HG02884 (cell line): ENCODE data around the gene TBC1D32.
"Not testable (repeated sequence)": the region's sequence is repeated elsewhere in the genome, so short reads cannot be mapped to it uniquely, and the experiment has no call there.

Source experiments
- ATAC-seq: cut with Tn5 transposase; IDR thresholded peaks from one replicate; pipeline ENCODE4 v1.9.1; 2021; ENCODE audit warnings: mild to moderate bottlenecking, moderate library complexity; ENCODE audit not compliant: unreplicated experiment

TBC1D32 gene

DNA sequence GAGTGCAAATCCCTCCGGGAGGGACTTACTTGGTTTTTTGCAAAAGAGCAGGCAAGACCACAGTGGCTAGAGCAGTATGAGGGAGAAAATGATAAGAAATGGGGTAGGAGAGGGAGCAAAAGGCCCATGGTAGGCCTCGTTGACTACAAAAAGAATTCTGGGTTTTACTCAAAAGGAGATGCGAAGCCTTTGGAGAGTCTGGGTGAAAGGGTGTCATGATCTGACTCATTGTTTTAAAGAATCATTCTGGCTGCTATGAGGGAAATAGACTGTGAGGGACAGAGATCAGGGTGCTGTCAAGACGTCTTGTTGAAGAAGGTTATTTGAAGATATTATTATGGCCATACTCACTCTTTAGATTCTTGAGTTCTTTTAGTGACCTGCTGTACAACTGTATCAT is 13.0 kb downstream of the TBC1D32 start:
- peak; percentile 41 for ATAC-seq

DNA sequence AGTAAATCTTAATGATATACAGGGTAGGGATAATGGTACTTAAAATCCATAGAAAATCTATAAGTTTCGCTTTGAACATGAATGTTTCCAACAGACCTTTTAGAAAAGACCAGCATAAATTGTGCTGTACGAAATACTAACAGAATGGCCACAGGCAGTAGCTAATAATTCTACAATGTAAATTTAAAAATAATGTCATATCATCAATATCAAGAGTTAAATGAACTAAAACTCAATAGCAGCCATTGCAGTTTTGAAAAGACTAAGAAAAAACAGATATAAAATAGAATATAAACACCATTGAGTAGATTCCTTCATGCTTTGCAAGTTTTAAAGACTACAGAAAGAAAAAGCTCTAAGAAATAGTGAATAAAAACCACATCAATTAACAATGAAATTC is 14.7 kb downstream of the TBC1D32 start:
- ATAC-seq, result no peak

DNA sequence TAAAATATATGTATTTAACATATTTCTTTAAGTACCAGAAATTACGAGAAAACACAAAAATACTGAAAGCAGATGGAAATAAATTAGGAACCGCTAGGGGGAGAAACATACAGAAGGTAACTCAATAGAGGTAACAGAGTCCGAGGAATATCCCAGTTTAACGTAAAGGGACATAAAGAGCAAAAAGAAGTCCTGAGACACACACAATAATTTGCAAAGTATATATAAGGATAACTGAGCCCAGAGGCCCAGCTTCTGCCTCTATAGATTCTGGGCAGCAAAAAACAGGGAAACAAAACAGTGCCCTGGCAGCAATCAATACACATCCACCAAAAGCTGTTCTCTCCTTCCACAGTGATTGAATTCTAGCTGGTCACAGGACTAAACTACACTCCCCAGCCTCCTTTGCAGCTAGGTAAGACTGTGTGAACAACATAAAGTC is 15.1 kb downstream of the TBC1D32 start:
- no peak for ATAC-seq

DNA sequence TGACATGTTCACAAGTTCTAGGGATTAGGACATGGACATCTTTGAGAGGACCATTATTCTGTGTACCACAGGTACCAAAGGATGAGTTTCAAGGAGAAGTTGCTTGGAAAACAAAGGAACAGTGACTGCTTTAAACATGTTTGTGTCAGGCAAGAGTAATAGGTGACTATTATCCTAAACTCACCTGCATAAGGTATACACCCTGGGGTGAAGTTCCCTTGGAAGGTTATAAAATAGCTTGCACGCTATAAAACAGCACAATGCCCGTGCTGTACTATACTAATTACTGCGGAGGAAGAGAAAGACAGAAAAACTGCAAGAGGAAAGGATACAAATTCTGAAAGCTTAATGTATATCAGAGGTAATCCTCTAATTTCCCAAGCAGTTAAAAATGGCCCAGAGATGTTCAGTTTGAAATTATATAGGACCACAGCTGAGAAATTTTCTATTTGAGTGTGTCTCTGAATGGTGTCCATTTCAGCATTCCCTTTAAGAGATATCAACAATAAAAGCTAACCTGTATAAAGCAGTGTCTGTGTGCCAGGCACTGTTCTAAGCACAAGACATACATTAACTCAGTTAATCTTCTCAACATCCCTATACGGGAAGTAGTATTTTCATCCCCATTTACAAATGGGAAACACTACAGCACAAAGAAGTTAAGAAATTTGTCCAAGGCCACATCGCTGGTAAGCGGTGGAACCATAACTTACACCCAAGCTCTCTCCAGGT is 19.7 kb downstream of the TBC1D32 start:
- ATAC-seq, result no peak

DNA sequence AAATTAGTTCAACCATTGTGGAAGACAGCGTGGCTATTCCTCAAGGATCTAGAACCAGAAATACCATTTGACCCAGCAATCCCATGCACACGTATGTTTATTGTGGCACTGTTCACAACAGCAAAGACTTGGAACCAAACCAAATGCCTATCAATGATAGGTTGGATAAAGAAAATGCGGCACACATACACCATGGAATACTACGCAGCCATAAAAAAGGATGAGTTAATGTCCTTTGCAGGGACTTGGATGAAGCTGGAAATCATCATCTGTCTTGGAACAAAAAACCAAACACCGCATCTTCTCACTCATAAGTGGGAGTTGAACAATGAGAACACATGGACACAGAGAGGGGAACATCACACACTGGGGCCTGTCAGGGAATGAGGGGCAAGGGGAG is 22.5 kb downstream of the TBC1D32 start:
- ATAC-seq, result not testable (repeated sequence)

DNA sequence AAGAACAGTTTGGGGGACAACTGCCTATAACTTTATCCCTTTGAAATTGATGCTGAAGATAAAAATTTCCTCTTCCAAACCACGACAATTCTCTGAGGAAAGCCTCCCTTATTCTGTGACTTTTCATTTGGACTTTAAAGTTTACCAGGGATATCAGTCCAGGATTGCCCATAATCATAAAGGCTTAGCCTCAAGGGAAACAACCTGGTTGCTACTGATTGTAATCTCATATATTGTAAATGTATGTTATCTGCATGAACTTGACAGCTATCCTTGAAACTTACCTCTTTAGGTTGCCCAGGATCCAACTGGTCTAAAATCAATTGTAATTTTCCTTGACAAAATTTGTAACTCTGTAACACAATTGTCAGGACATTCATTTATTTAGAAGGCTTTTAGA is 23.8 kb downstream of the TBC1D32 start:
- no peak for ATAC-seq

DNA sequence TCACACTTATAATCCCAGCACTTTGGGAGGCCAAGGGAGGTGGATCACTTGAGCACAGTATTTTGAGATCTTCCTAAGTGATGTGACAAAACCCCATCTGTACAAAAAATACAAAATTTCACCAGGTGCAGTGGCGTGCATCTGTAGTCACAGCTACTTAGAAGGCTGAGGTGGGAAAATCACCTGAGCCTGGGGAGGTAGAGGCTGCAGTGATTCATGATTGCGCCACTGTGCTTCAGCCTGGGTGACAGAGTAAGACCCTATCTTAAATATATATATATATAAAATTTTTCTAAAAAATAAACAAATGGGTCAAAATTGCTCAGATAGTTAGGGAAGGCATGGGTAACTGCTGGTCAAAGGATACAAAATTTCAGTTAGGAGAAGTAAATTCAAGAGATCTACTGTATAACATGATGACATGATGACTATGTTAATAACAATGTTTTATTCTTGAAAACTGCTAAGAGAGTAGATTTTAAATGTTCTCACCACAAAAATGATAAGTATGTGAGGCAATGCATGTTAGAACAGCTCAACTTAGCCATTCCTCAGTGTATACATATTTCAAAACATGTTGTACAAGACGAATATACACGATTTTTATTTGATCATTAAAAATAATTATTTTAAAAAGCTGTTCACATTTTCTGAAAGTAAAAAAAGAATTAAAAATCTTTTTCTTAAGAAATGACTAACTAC is 24.4 kb downstream of the TBC1D32 start:
- no peak for ATAC-seq

DNA sequence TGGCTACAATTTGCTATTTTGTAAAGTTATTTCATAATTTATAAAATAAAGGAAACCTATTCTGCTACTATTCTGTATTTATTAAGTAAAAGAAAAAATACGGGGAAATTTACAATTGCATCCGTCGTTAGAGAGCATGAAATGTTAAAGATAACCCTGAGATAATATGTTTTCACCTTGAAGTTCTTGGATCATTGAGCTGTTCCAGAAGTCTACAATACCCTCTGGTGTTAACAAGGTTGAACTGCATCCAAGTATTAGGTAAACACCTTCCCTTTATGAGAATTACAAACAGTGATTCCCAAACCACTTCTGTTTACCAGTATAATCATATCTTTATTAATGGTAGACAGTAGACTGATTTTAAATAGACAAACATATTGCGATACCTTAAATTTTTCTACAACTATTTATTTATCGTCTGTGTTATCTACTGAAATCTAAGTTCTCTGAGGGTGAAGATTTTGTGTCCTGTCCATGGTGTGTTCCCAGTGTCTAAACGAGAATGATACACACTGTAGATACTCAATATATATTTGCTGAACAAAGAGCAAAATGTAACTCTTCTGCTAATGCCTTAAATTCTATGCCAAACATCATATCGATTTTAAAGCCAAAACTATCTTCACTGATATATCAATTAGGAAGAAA is 28.2 kb downstream of the TBC1D32 start:
- peak; percentile 81 for ATAC-seq

DNA sequence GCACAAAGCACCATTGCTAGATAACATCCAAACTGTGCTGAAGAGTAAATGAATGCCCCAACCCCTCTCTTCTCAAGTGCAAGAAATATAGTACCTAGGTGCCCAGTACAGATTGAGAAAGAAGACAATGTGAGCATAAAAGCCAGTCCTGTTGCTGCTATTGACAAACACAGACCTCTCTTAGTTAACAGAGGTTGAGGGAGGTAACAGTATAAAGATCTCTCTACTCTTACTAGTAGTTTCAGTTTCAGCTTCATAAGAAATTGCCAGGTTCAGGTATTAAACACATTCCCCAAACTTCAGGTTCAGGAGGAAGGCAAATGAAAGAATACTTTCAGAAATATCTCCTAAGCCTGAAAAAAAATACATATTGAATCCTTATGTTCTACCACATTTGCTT is 31.4 kb downstream of the TBC1D32 start:
- ATAC-seq, result peak; percentile 60

DNA sequence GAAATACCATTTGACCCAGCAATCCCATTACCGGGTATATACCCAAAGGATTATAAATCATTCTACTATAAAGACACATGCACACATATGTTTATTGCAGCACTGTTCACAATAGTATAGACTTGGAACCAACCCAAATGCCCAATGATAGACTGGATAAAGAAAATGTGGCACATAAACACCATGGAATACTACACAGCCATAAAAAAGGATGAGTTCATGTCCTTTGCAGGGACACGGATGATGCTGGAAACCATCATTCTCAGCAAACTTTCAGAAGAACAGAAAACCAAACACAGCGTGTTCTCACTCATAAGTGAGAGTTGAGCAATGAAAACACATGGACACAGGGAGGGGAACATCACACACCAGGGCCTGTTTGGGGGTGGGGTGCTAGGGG is 33.1 kb downstream of the TBC1D32 start:
- ATAC-seq, result not testable (repeated sequence)

DNA sequence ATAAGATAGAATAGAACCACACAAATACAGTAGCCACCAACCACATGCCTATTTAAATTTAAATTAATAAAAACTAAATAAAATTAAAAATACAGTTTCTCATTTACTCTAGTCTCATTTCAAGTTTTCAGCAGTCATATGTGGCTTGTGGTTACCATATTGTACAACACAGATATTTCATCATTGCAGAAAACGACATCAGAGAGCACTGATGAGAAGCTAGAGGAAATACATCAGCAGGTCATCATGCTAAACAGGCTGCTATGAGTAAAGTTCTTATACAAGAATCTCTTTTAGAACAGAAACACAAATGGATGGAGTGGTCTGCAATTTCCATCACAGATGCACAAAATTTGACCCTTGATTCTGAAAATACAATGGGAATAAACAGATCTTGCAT is 36.6 kb downstream of the TBC1D32 start:
- no peak for ATAC-seq

DNA sequence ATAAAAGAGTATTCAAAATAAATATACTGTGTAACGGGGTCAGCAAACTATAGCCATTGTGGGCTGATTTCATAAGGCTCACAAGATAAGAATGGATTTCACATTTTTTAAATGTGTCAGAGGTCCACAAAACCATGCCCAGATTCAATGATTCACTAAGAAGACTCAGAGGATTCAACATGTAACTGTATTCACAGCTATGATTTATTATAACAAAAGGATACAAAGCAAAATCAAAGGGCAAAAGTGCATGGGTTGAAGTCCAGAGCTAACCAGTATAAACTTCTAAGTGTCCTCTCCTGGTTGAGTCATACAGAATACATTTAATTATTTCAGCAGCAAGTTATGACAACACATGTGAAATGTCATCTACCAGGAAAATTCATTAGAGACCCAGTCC is 49.2 kb downstream of the TBC1D32 start:
- no peak for ATAC-seq

DNA sequence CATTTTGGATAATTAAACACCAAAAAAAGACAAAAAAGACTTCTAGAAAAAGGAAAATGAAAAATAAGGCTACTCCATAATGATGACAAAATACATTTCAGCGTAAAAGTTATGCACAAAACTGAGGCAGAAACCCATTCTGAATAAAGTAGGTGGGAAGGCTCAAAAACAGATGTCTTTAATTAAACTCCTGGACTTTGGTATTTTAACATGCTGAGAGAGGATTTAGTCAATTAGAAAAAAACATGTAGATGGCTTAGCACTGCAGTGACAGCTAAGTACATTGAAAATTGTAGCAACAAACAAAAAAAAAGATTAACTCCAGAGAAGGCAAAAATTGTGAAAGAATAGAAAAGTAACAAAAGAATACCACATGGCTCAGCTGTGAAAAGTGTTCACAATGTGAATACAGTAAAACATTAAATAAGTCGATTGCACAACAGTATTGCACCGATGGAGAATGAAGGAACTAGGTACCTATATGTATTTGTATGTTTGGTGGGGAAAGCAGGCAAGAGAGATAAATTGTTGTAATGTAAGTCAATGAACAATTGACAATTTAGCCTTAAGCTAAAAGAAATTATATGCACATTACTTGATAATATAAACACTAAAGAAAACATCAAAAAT is 59.5 kb downstream of the TBC1D32 start:
- no peak for ATAC-seq

DNA sequence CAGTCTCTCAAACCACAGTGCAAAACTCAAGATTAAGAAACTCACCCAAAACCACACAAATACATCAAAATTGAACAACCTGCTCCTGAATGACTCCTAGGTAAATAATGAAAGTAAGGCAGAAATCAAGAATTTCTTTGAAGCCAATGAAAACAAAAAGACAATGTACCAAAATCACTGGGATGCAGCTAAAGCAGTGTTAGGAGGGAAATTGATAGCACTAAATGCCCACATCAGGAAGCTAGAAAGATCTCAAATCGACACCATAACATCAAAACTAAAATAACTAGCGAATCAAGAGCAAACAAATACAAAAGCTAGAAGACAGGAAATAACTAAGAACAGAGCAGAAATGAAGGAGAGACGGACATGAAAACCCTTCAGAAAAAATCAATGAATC is 70.5 kb downstream of the TBC1D32 start:
- no peak for ATAC-seq

DNA sequence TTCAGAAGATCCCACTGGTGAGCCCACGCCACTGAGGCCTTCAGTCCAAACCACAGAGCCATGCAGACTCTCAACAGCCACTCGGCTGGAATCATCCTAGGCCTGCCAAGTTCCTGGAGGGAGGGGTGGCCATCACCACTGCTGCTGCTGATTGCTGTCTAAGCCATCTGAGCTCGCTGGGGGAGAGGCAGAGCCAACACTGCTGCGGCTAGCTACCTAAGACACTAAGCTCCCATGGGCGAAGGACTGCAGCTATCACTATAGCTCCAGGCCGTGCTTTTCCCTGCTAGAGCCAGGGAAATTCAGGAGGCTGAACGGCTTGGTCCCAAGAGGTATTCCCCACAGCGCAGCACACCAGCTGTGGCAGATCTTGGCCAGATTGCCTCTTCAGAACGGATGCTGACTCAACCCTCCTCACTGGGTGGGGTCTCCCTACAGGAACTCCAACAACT is 73.6 kb downstream of the TBC1D32 start:
- ATAC-seq, result no peak

DNA sequence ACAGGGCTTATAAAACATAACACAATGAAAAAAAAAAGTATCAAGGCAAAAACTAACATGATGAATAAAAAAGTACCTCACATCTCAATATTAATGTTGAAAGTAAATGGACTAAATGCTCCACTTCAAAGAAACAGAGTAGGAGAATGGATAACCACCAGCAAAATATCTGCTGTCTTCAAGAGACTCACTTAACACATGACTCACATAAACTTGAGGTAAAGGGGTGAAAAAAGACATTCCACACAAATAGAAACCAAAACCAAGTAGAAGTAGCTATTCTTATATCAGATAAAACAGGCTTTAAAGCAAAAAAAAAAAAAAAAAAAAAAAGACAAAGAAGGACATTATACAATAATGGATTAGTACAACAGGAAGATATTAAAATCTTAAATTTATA is 86.9 kb downstream of the TBC1D32 start:
- no peak for ATAC-seq

DNA sequence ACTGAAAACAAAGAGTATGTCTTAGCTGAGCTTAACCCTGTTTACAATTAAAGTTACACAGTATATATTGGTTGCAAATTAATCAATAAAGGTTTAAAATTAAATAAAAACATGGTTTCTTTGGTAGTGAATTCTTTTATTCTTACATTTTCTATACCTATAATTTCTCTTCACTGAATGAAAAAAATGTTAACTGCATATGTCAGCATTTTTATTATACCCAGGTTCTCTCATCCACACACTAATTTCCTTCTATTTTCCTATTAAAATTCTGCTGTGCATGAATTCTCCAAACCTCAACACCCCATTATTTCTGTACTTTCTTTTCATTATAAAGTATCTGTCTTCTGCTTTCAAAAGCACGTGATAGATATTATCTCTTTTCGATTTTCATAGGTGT is 91.9 kb downstream of the TBC1D32 start:
- ATAC-seq, result no peak

DNA sequence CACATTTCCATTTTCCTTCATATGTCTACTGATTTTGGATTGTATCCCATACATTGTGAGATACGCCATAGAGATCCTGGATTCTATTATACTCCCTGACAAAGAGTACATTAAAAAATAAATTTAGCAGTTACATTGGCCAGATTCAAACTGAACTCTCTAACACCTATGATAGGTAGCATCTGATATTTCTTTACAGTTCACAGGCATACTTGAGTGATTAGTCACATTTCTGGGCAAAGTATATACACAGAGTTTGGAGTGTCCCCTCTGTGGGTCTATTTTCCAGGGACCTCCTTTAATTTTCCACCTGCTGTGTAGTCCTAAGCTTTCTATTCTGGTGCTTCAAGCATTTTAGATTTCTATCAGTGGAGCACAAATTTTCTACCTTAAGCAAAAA is 96.4 kb downstream of the TBC1D32 start:
- no peak for ATAC-seq

DNA sequence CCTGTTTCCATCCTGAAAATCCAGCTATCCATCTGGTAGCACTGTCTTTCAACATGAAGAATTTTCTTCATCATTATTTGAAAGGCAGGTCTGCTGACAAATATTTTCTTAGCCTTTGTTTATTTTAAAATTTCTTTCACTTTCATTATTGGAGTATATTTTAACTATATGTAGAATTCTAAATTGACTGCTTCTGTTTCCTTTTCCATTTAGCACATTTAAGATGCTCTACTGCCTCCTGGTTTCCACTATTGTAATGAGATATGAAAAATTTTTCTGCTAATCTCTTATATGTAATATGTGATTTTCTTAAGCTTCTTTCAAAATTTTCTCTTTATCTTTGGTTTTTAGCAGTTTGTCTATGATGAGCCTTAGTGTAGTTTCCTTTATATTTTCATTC is 97.3 kb downstream of the TBC1D32 start:
- ATAC-seq, result no peak

DNA sequence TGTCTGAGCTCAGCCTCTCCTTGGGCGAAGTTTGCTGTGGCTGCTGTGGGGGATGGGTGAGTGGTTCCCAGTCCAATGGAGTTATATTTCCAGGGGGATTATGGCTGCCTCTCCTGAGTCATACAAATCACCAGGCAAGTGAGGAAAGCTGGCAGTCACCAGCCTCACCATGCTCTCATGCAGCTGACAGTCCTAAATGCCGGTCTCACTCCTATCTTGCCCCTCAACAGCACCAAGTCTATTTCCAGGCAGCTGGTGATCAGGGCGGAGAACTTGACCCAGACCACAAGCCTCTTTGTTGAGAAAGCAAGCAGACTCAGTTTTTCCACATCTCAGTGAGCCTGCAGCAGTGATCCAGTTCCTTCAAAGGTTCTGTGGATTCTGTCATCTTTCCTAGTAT is 98.9 kb downstream of the TBC1D32 start:
- no peak for ATAC-seq

DNA sequence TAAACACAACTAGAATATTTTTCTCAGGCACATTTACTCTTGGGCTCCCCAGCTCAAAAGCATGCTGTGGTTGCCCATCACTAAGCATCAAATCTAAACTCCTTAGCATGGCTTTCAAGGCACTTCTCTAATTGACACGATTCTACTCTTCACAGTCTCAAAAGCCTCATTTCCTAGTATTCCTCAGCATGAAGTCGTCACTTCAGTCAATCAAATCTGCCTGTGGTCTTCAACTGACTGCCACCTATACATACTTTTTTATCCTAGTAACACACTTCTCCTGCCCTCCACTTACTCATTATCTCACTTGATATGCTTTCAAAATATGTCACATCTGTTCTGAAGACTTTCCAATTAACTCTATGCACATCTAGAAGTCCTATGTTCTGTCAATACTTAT is 110.3 kb downstream of the TBC1D32 start:
- no peak for ATAC-seq

DNA sequence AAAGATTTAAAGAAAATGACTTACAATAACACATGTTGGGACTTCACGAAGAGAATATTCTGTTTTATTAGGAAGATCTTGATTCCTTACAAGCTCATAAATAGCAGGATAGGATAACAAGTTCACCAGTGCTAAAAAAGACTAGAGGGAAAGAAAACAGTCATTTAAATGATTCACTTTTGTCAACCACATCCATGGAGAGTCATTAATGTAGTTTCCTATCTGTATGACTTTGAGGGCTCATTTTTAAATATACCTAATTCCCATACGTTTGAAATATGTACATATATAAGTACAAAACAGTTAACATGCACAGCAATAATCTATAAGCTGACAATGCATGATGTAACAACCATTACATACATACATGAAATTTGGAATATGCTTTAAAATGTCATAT is 111.1 kb downstream of the TBC1D32 start:
- no peak for ATAC-seq
